Stimulated activated CD8-positive, alpha-beta memory T cell treated with anti-CD3 and anti-CD28 coated beads, Interleukin-2, amount 100 ng/mL, for 48 hours (primary cell): Measurements from ENCODE around the gene GDAP1L1.
"Not testable (repeated sequence)": the region's sequence is repeated elsewhere in the genome, so short reads cannot be mapped to it uniquely, and the experiment has no call there.

Experiments used
- DNase-seq, 2 donors: peaks; one replicate each; pipeline ENCODE4 v3.0.0-alpha.2; 2020; ENCODE audit warnings: low read depth in 2 of 2

The GDAP1L1 gene

GRCh38 chr20:44219791-44220190 lies 27.3 kb upstream of the GDAP1L1 start:
- DNase-seq: no peak

- no peak for DNase-seq
Measured at GRCh38 chr20:44221368-44221954, 25.6 kb upstream of the GDAP1L1 start.

- DNase-seq: no peak
Measured at GRCh38 chr20:44222027-44222426, 25.1 kb upstream of the GDAP1L1 start.

GRCh38 chr20:44222633-44223368 lies 24.3 kb upstream of the GDAP1L1 start:
- DNase-seq: no peak

- DNase-seq: no peak
Measured at GRCh38 chr20:44223721-44224120, 23.4 kb upstream of the GDAP1L1 start.

- DNase-seq: no peak
Measured at GRCh38 chr20:44224637-44225036, 22.5 kb upstream of the GDAP1L1 start.

- DNase-seq: no peak
Measured at GRCh38 chr20:44228465-44229258, 18.4 kb upstream of the GDAP1L1 start.

- DNase-seq: no peak
Measured at GRCh38 chr20:44231193-44231592, 15.9 kb upstream of the GDAP1L1 start.

GRCh38 chr20:44231713-44232468 lies 15.2 kb upstream of the GDAP1L1 start:
- no peak for DNase-seq

- not testable (repeated sequence) for DNase-seq
Measured at GRCh38 chr20:44232469-44232856, 14.6 kb upstream of the GDAP1L1 start.

- DNase-seq: no peak
Measured at GRCh38 chr20:44233436-44234016, 13.6 kb upstream of the GDAP1L1 start.

- DNase-seq: no peak
Measured at GRCh38 chr20:44234566-44235317, 12.4 kb upstream of the GDAP1L1 start.

- no peak for DNase-seq
Measured at GRCh38 chr20:44235702-44236101, 11.4 kb upstream of the GDAP1L1 start.

- DNase-seq: not testable (repeated sequence)
Measured at GRCh38 chr20:44236840-44237239, 10.3 kb upstream of the GDAP1L1 start.

GRCh38 chr20:44241796-44242195 lies 5.3 kb upstream of the GDAP1L1 start:
- no peak for DNase-seq

- DNase-seq: no peak
Measured at GRCh38 chr20:44245977-44246376, 1.1 kb upstream of the GDAP1L1 start.

GRCh38 chr20:44247586-44248409 lies 690 bp downstream of the GDAP1L1 start:
- DNase-seq: peak; percentile 15 to 30

- DNase-seq: no peak
Measured at GRCh38 chr20:44248410-44248759, 1.3 kb downstream of the GDAP1L1 start.

GRCh38 chr20:44251284-44251683 lies 4.2 kb downstream of the GDAP1L1 start:
- no peak for DNase-seq

- DNase-seq: no peak
Measured at GRCh38 chr20:44253528-44253927, 6.4 kb downstream of the GDAP1L1 start.
